Neural crest cell (in vitro differentiated cells): ENCODE measurements around the gene NUP98. TPM values are rescaled to one million over a fixed set of nuclear protein-coding genes. Genes with fewer than 3 reads are reported as not detected.
"Not testable (repeated sequence)": the region's sequence is repeated elsewhere in the genome, so short reads cannot be mapped to it uniquely, and the experiment has no call there.

Source experiments
- DNase-seq: peaks from one replicate; pipeline ENCODE4 v3.0.0; 2021; ENCODE audit warnings: low read depth, mixed read lengths, low spot score
- H3K27ac Mint-ChIP-seq: one replicate; pipeline ENCODE4 v1.8.0; 2021; ENCODE audit warnings: mild to moderate bottlenecking, mixed read lengths; ENCODE audit not compliant: unreplicated experiment
- H3K27me3 Mint-ChIP-seq: 2 replicates; pipeline ENCODE4 v1.8.0; 2021; ENCODE audit warnings: low read depth, mild to moderate bottlenecking, mixed read lengths
- H3K36me3 Mint-ChIP-seq: 2 replicates; pipeline ENCODE4 v1.8.0; 2021; ENCODE audit warnings: low read depth, mild to moderate bottlenecking, mixed read lengths
- H3K4me1 Mint-ChIP-seq: 2 replicates; pipeline ENCODE4 v1.8.0; 2021; ENCODE audit warnings: mixed read lengths
- H3K4me3 Mint-ChIP-seq: one replicate; pipeline ENCODE4 v1.8.0; 2021; ENCODE audit warnings: mild to moderate bottlenecking, mixed read lengths
- H3K9me3 Mint-ChIP-seq: 2 replicates; pipeline ENCODE4 v1.8.0; 2021; ENCODE audit warnings: mixed read lengths
- total RNA-seq: library from RNA; stranded (reverse); gene quantifications from 2 replicates; pipeline ENCODE4 v1.2.1, GENCODE V29; 2021
- TF ChIP-seq, protein P1 (sequence below): fragments of 200-600 bp; sonication (generic); conservative IDR thresholded peaks from 2 replicates; pipeline ENCODE4 v1.5.0; 2021; ENCODE audit warnings: antibody characterized with exemption, mild to moderate bottlenecking

NUP98 gene
- total RNA-seq, 1 donor from 2014 or later: 96.8 TPM

DNA sequence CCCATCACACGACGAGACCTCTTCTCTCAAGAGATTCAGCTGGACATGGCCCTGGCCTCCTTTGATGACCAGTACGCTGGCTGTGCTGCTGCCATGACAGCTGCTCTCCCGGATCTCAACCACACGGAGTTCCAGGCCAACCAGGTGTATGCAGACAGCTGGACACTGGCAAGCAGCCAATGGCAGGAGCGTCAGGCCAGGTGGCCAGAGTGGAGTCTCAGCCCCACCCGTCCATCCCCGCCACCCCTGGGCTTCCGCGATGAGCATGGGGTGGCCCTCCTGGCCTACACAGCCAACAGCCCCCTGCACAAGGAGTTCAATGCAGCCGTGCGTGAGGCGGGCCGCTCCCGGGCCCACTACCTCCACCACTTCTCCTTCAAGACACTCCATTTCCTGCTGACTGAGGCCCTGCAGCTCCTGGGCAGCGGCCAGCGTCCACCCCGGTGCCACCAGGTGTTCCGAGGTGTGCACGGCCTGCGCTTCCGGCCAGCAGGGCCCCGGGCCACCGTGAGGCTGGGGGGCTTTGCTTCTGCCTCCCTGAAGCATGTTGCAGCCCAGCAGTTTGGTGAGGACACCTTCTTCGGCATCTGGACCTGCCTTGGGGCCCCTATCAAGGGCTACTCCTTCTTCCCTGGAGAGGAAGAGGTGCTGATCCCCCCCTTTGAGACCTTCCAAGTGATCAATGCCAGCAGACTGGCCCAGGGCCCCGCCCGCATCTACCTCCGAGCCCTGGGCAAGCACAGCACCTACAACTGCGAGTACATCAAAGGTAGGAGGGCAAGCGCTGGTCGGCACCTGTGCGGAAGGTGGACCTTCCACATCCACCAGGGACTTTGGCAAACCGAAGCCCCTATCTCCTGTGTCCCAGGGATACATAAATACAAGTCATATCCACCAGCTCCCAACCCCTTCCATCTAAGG, 137.5 kb downstream of the NUP98 start:
- no peak for DNase-seq
- TF ChIP-seq, protein P1, sequence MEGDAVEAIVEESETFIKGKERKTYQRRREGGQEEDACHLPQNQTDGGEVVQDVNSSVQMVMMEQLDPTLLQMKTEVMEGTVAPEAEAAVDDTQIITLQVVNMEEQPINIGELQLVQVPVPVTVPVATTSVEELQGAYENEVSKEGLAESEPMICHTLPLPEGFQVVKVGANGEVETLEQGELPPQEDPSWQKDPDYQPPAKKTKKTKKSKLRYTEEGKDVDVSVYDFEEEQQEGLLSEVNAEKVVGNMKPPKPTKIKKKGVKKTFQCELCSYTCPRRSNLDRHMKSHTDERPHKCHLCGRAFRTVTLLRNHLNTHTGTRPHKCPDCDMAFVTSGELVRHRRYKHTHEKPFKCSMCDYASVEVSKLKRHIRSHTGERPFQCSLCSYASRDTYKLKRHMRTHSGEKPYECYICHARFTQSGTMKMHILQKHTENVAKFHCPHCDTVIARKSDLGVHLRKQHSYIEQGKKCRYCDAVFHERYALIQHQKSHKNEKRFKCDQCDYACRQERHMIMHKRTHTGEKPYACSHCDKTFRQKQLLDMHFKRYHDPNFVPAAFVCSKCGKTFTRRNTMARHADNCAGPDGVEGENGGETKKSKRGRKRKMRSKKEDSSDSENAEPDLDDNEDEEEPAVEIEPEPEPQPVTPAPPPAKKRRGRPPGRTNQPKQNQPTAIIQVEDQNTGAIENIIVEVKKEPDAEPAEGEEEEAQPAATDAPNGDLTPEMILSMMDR: no peak
- H3K27ac Mint-ChIP-seq: no peak overlapping the region
- H3K4me1 Mint-ChIP-seq: no peaks in the 10 kb centered on the region
- peaks cover 3% of the 10 kb centered on the region for H3K9me3 Mint-ChIP-seq
- no peak overlapping the region for H3K4me3 Mint-ChIP-seq
- peaks cover 15% of the 10 kb centered on the region for H3K36me3 Mint-ChIP-seq
- peaks cover 7% of the 10 kb centered on the region for H3K27me3 Mint-ChIP-seq

DNA sequence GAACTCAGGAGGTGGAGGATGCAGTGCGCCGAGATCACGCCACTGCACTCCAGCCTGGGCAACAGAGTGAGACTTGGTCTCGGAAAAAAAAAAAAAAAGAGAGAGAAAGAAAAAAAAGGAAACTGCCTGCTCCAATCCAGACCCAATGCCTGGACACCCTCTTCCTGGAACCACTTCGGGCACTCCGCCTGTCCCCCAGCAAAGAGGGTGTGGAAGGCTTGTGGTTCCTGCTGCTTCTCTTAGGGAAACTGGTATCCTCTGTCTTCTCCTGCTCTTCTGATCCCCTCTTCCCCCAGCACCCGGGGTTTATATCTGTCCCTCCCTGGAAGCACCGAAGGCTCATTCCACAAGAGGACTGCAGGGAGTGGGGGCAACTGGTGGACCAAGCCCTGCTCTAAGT, 139.1 kb downstream of the NUP98 start:
- H3K36me3 Mint-ChIP-seq: peaks cover 4% of the 10 kb centered on the region
- H3K9me3 Mint-ChIP-seq: peaks cover 3% of the 10 kb centered on the region
- no peak overlapping the region for H3K4me3 Mint-ChIP-seq
- no peak overlapping the region for H3K27ac Mint-ChIP-seq
- TF ChIP-seq, protein P1: no peak
- H3K27me3 Mint-ChIP-seq: peaks cover 7% of the 10 kb centered on the region
- DNase-seq: no peak
- no peaks in the 10 kb centered on the region for H3K4me1 Mint-ChIP-seq

DNA sequence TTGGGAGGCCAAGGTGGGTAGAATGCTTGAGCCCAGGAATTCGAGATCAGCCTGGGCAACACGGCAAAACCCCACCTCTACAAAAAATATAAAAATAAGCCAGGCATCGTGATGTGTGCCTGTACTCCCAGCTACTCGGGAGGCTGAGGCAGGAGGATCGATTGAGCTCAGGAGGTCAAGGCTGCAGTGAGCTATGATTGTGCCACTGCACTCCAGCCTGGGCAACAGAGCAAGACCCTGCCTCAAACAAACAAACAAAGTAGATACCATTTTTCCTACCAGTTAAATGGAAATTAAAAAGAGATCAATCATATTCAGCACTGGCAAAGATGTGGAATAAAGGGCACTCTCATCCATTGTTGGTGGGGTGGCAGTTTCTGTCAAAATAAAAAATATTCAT, 140.0 kb downstream of the NUP98 start:
- not testable (repeated sequence) for H3K4me1 Mint-ChIP-seq, H3K4me3 Mint-ChIP-seq, H3K36me3 Mint-ChIP-seq, DNase-seq, H3K27ac Mint-ChIP-seq, H3K27me3 Mint-ChIP-seq, H3K9me3 Mint-ChIP-seq

DNA sequence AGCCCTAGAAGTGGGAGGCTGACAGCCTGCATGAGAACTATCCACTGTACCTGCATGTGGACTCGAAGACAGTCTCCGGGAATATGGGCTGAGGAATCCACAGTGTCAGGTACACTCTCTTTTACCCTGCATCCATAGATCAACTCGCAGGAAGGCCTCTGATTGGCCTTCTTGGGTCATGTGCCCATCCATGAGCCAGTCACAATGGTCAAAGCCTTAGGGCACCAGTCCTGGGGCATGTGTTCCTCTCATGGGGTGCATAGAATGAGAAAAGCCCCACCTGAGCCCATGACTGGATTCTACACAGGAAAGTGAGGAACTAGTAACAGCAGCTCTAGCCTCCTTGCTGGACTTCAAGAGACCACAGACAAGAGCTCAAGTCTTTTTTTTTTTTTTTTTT, 141.8 kb downstream of the NUP98 start:
- Mint-ChIP-seq H3K9me3 (no peaks in the 10 kb centered on the region), H3K36me3 (no peaks in the 10 kb centered on the region), H3K4me3 (no peak overlapping the region), H3K27ac (no peak overlapping the region), H3K4me1 (no peaks in the 10 kb centered on the region), H3K27me3 (peaks cover 11% of the 10 kb centered on the region)
- no peak for DNase-seq
- TF ChIP-seq, protein P1: no peak

DNA sequence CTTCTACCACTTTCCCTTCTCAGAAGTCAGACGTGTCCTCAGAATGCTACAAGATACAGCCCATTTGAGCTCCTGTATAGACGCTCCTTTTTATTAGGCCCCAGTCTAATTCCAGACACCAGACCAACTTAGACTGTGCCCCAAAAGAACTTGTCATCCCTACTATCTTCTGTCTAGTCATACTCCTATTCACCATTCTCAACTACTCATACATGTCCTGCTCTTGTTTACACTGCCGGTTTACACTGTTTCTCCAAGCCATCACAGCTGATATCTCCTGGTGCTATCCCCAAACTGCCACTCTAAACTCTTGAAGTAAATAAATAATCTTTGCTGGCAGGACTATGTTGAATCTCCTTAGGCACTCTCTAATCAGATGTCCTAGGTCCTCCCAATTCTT, 144.8 kb downstream of the NUP98 start:
- H3K9me3 Mint-ChIP-seq: not testable (repeated sequence)

DNA sequence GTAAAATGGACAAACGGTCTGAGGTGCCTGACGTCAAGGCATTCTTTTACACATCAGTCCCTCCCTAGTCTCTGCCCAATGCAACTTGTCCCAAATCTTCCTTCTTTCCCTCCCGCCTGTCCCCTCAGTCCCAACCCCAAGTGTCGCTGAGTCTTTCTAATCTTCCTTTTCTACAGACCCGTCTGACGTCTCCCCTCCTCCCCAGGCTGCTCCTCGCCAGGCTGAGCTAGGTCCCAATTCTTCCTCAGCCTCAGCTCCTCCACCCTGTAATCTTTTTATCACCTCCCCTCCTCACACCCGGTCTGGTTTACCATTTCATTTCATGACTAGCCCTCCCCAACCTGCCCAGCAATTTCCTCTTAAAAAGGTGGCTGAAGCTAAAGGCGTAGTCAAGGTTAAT, 148.0 kb downstream of the NUP98 start:
- H3K27ac Mint-ChIP-seq, H3K4me1 Mint-ChIP-seq, H3K9me3 Mint-ChIP-seq, H3K4me3 Mint-ChIP-seq, DNase-seq, H3K36me3 Mint-ChIP-seq: not testable (repeated sequence)
- H3K27me3 Mint-ChIP-seq: peaks cover 43% of the 10 kb centered on the region

More for the DNA sequence above, 144.8 kb downstream of the NUP98 start:
- DNase-seq, H3K27ac Mint-ChIP-seq, H3K36me3 Mint-ChIP-seq, H3K4me3 Mint-ChIP-seq, H3K4me1 Mint-ChIP-seq: not testable (repeated sequence)
- H3K27me3 Mint-ChIP-seq: peaks cover 34% of the 10 kb centered on the region

DNA sequence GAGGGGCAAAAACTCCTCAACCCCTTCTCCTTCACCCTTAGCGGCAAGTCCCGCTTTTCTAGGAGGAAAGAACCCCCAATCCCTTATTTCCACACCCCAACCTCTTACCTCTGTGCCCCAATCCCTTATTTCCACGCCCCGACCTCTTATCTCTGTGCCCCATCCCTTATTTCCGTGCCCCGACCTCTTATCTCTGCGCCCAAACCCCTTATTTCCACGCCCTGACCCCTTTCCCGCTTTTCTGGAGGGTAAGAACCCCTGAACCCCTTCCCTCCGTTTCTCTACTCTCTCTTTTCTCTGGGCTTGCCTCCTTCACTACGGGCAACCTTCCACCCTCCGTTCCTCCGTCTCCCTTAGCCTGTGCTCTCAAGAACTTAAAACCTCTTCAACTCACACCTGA, 148.5 kb downstream of the NUP98 start:
- H3K27ac Mint-ChIP-seq, H3K4me3 Mint-ChIP-seq: not testable (repeated sequence)

More for the DNA sequence above, 148.5 kb downstream of the NUP98 start:
- H3K27me3 Mint-ChIP-seq: peaks cover 45% of the 10 kb centered on the region
- H3K36me3 Mint-ChIP-seq, H3K9me3 Mint-ChIP-seq, DNase-seq, H3K4me1 Mint-ChIP-seq: not testable (repeated sequence)
